Femur (tissue), 1 donor: ENCODE data around the gene ZNF71.

Experiments used
- DNase-seq: peaks from one replicate; pipeline ENCODE4 v3.0.0-alpha.2; 2017

The ZNF71 gene

DNA sequence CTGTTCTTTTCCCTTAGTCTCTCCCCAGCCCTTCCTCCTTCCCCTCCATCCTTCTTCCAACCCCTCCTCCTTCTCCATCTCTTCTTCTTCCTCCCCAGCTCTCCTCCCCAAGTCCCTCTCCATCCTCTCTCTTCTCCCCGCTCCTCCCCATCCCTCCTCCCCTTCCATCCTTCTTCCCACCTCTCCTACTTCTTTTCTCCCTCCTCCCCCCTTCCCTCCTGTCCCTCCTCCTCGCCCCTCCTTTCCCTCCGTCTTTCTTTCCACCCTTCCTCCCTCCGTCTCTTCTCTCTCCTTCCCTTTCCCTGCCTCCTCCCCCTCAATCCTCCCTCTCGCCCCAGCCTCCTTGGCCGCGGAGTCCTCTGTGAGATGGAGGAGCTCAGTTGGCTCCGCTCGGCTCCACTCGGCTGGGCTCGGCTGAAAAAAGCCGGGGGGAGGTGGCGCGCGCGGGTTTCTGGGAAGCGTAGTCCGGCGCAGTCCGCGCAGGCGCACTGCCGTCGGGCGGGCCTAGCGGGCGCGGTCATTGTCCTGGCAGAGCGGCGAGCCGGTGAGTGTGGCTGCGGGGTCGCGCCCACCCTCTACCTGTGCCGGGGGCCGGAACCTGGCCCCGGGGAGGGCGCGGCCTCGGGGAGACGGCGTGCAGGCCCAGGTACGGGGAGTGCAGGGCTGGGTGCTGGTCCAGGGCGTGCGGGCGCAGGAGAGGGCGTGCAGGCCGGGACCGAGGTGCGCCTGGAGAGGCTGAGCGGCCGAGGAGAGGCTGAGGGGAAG lies at the start of gene ZNF71:
Gene ZNF71 (plus strand): TSS at position 520 of the 765 bp plus-strand sequence. CDS start 6,257 bp downstream, outside the sequence.
- peak; percentile 94 for DNase-seq

- no peak for DNase-seq
These were observed 47.6 kb upstream of the ZNF71 start for GRCh38 chr19:56547535-56547934.

- DNase-seq: no peak
These were observed 40.7 kb upstream of the ZNF71 start for GRCh38 chr19:56554272-56554869.

DNA sequence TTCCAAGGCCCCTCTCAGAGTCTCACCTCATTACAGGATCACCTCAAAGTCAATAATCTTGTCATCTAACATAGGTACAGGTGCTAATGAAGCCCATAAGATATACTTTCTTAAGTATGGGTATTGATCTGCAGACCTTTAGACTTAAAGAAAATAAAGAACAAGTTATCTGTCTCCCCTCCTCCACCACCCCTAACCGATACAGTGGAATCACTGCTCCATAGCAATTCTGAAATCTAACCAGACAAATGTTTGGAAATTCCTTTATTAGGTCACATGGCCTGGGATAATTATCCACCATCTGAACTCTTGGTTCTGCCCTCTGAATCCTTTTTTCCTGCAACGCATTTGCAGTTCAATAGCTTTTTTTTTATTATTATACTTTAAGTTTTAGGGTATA lies 32.3 kb upstream of the ZNF71 start:
- no peak for DNase-seq

DNA sequence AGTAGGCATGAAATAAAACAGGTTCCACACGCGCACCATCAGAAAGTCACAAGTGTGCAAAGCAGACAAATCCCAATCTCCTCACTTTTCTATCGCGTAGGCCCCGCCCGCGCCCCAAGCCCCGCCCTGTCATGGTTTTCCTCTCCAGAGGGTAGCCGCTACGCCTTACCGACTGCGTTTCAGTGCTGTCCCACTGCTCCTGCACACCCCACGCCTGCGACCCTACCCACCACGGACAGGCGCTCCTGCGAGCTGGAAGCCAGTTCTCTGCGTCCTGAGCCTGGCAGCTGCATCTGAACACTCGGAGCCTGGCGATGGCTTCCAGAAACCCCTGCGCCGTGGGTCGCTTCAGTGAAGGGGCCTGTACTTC lies 28.2 kb upstream of the ZNF71 start:
- no peak for DNase-seq

- DNase-seq: peak; percentile 97
These were observed 27.6 kb upstream of the ZNF71 start, which contains the start of gene ZNF470 for GRCh38 chr19:56567274-56568120. Gene ZNF470, plus strand, starts transcription at chr19:56567468. Its CDS starts 2,844 bp downstream, at chr19:56570312.

GRCh38 chr19:56572589-56572988 lies 22.5 kb upstream of the ZNF71 start:
- DNase-seq: no peak

- no peak for DNase-seq
These were observed 21.2 kb upstream of the ZNF71 start for GRCh38 chr19:56573914-56574313.

DNA sequence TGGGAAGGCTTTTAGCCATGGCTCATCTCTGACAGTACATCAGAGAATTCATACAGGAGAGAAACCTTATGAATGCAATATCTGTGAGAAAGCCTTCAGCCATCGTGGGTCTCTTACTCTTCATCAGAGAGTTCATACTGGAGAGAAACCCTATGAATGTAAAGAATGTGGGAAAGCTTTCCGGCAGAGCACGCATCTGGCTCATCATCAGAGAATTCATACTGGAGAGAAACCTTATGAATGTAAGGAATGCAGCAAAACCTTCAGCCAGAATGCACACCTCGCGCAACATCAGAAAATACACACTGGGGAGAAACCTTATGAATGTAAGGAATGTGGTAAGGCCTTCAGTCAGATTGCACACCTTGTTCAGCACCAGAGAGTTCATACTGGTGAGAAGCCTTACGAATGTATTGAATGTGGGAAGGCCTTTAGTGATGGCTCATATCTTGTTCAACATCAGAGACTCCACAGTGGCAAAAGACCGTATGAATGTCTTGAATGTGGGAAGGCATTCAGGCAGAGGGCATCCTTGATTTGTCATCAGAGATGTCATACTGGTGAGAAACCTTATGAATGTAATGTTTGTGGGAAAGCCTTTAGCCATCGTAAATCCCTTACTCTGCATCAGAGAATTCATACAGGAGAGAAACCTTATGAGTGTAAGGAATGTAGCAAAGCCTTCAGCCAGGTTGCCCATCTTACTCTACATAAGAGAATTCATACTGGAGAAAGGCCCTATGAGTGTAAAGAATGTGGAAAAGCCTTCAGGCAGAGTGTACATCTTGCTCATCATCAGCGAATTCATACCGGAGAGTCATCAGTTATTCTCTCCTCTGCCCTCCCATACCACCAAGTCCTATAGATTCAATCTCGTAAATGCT lies 17.1 kb upstream of the ZNF71 start:
- no peak for DNase-seq

DNA sequence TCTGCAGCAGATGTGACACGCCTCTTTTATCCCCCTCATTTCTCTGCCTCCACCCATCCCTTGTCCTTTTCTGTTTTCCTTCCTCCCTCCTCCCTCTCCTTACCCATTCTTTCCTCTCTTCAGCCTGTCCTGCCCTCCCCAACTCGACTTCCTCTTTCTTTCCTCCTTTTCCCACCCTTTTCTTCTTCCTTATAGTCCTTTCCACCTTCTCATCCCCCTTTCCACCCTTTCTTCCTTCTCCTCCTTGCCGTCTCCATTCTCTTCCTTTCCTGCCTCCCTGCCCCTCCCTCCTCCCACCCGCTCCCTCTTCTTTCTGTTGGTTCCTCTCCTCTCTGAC lies 688 bp upstream of the ZNF71 start:
- no peak for DNase-seq

DNA sequence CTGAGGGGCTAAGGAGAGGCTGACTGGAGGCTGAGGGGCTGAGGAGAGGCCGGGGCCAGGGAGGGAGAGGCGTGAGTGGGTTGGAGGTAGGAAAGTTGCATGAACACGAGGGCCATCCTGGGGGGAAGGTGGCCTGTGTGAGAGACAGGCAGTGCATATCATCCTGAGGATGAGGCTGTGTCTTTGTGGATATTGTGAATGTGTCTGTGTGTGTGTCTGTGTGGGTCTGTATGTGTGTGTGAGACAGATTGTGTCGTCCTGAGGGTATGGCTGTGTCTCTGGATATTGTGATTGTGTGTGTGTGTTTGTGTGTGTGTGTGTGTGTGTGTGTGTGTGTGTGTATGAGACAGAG lies 422 bp downstream of the ZNF71 start:
- DNase-seq: no peak

GRCh38 chr19:56596676-56597075 lies 1.6 kb downstream of the ZNF71 start:
- no peak for DNase-seq

GRCh38 chr19:56597696-56598095 lies 2.6 kb downstream of the ZNF71 start:
- no peak for DNase-seq

DNA sequence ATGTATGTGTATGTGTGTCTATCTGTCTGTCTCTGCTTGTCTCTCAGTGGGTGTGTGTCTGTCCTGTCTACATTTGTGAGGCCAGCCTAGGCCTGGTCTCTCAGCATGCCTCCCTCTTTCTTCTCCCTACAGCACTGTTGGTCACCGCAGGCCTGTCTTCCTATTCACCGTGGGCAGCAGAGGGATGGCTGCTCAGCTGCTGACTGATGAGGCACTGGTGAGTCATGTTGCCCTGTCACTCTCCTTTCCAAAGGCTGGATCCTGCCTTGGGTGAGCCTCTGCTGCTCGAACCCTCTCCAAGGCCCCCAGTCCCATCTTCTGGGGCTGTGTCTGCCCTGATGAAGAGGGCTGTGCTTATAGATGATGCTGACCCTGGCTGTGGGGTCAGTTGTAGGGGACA lies 6.3 kb downstream of the ZNF71 start:
- no peak for DNase-seq

DNA sequence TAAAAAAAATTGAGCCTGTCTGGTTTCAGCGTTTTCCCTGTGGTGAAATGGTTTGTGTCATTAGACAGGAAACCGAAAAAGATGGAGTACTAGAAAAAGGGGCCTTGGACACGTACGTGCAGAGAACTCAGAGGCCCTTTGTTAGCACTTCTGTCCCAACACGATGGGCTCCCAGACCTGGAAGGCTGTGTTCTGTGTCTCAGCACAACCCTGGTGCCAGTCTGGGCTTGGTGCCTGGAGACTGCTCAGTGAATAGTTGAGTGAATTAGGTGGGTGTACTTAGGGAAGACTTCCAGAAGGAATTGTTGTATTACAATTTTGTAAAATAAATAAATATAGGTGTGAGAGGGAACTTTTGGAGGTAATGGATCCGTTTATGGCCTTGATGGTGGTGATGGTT lies 8.7 kb downstream of the ZNF71 start:
- DNase-seq: no peak

GRCh38 chr19:56608274-56608964 lies 13.3 kb downstream of the ZNF71 start:
- no peak for DNase-seq

DNA sequence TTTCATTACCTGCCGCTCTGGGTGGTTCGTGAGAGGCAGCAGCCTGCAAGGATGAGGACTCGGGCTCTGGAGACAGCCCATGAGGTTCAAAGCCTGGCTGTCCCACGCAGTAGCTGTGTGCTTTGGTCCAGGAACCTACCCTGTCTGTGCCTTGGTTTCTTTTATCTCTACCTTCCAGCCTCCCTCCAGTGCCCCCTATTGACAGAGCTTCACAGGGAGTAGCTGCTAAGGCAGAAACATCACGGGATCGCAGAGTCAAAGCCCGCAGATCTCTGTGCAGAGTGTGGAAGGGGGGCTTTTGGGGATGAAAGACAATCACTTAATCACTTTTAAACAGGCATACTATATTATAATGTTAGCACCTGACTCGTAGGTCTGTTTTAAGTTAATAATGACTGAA lies 16.2 kb downstream of the ZNF71 start:
- no peak for DNase-seq

DNA sequence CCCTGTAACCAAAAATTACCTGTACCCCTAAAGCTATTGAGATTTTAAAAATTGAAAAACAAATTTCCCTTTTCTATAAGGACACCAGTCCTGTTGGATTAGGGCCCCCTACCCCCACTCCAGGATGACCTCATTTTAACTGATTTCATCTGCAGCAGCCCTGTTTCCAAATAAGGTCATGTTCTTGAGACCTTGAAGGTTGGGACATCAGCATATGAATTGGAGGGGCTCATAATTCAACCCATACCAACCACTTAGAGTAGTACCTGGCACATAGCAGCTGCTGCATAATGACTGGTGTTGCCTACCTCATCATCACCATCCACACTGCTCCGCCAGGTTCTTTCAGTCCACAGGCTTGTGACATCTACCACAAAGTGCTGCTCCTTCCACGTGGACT lies 17.6 kb downstream of the ZNF71 start:
- DNase-seq: no peak

GRCh38 chr19:56613639-56614038 lies 18.5 kb downstream of the ZNF71 start:
- no peak for DNase-seq

- DNase-seq: no peak
These were observed 22.4 kb downstream of the ZNF71 start for GRCh38 chr19:56617531-56617930.

GRCh38 chr19:56619121-56619520 lies 24.0 kb downstream of the ZNF71 start:
- DNase-seq: no peak

DNA sequence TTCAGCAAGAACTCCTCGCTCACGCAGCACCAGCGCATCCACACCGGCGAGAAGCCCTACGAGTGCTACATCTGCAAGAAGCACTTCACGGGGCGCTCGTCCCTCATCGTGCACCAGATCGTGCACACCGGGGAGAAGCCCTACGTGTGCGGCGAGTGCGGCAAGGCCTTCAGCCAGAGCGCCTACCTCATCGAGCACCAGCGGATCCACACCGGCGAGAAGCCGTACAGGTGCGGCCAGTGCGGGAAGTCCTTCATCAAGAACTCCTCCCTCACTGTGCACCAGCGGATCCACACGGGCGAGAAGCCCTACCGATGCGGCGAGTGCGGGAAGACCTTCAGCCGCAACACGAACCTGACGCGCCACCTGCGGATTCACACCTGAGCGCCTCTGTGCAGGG lies 27.3 kb downstream of the ZNF71 start:
- DNase-seq: no peak
